Memory B cell (primary cell): ENCODE measurements around the gene PIK3R2.
"Not testable (repeated sequence)": the region's sequence is repeated elsewhere in the genome, so short reads cannot be mapped to it uniquely, and the experiment has no call there.

Experiments used
- ATAC-seq: fragments of 150-1000 bp; cut with Tn5 transposase; 2 replicates; pipeline ENCODE4 v1.10.0; 2021; ENCODE audit warnings: low read depth, mild to moderate bottlenecking, moderate library complexity
- DNase-seq, 2 donors: peaks; one replicate each; pipeline ENCODE4 v3.0.0; 2022; ENCODE audit warnings: low spot score in 2 of 2
- H3K27ac Mint-ChIP-seq: one replicate; pipeline ENCODE4 v1.8.0; 2022; ENCODE audit warnings: mild to moderate bottlenecking, moderate library complexity, mixed read lengths
- H3K27me3 Mint-ChIP-seq: one replicate; pipeline ENCODE4 v1.8.0; 2022; ENCODE audit warnings: mixed read lengths
- H3K36me3 Mint-ChIP-seq: one replicate; pipeline ENCODE4 v1.8.0; 2022; ENCODE audit warnings: mild to moderate bottlenecking, mixed read lengths
- H3K4me1 Mint-ChIP-seq: one replicate; pipeline ENCODE4 v1.8.0; 2022; ENCODE audit warnings: mixed read lengths
- H3K4me3 Mint-ChIP-seq: one replicate; pipeline ENCODE4 v1.8.0; 2022; ENCODE audit warnings: mild to moderate bottlenecking, moderate library complexity, mixed read lengths
- H3K9me3 Mint-ChIP-seq: one replicate; pipeline ENCODE4 v1.8.0; 2022; ENCODE audit warnings: mixed read lengths

PIK3R2 gene

DNA sequence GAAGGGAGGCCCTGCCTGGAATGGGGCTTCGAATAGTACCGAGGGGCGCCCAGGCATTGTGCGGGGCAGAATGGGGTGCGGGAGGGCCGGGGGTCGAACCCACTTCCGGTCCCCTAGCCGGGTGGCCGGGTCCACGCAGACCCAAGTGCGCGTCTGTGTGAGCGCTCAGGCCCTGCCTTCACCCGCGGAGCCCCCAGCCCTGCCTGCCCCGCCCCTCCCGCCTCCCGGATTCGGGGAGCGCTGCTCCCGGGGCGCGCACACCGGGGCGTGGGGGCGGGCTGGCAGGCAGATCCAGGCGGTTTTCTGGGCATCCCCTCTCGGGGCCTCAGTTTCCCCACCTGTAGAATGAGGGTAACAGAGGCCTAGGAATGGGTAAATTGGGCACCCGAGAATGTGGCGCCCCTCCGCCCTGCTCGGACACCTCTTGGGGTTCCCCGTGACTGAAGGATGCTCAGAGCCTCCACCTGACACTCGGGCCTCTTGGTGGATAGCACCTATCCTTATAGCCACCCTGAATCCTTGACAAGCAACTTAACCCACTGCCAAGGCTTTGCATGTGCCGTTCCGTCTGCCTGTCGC lies 682 bp downstream of the PIK3R2 start:
- peak overlapping the region; percentile 88 for H3K4me3 Mint-ChIP-seq
- no peaks in the 10 kb centered on the region for H3K27me3 Mint-ChIP-seq
- H3K27ac Mint-ChIP-seq: no peak overlapping the region
- H3K36me3 Mint-ChIP-seq: no peaks in the 10 kb centered on the region
- no peaks in the 10 kb centered on the region for H3K9me3 Mint-ChIP-seq
- H3K4me1 Mint-ChIP-seq: peaks cover 20% of the 10 kb centered on the region
- DNase-seq (peak in 1 of 2 donors; percentile 30), ATAC-seq (no peak)

DNA sequence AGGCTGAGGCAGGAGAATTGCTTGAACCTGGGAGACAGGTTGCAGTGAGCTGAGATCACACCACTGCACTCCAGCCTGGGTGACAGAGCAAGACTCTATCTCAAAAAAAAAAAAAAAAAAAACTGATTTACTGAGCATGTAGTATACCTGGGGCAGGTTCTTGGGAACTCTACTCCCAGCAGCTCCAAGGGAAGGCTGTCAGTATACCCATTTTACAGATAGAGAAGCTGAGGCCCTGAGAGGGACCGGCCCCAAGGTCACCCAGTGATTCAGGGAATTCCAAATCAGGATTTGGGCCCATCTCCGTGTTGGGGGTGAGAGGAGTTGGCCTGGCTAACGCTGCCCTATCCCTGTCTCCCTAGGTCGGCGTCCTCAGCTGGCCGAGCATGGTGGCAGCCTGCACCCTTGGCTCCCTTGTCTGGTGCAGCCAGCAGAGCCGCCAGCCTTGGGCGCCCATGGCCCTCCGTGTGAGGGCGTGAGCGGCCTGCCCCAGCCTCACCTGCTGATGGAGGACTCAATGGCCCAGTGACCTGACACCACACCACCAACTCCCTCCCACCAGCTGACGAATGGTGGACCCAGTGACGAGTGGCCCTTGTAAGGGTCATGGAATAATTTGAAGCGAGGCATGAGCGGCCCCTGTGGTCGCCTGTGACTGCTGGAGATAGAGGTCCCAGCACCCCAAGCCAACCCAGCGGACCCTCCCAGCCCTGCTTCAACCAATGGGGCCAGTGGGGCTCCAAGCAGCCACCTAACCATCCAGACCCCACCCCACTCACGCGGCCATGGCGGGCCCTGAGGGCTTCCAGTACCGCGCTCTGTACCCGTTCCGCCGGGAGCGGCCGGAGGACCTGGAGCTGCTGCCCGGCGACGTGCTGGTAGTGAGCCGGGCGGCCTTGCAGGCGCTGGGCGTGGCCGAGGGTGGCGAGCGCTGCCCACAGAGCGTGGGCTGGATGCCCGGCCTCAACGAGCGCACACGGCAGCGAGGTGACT lies 2.4 kb downstream of the PIK3R2 start:
- Mint-ChIP-seq H3K9me3 (no peaks in the 10 kb centered on the region), H3K4me1 (peaks cover 21% of the 10 kb centered on the region), H3K4me3 (no peak overlapping the region), H3K27me3 (no peaks in the 10 kb centered on the region), H3K36me3 (no peaks in the 10 kb centered on the region), H3K27ac (no peak overlapping the region)
- DNase-seq: no peak
- no peak for ATAC-seq

GRCh38 chr19:18156268-18156667 lies 3.3 kb downstream of the PIK3R2 start:
- H3K27me3 Mint-ChIP-seq: no peaks in the 10 kb centered on the region
- H3K4me3 Mint-ChIP-seq: no peak overlapping the region

GRCh38 chr19:18156841-18157464 lies 4.0 kb downstream of the PIK3R2 start:
- no peak overlapping the region for H3K27ac Mint-ChIP-seq
- peaks cover 22% of the 10 kb centered on the region for H3K4me1 Mint-ChIP-seq
- H3K4me3 Mint-ChIP-seq: no peak overlapping the region
- no peaks in the 10 kb centered on the region for H3K36me3 Mint-ChIP-seq
- DNase-seq: no peak
- no peaks in the 10 kb centered on the region for H3K9me3 Mint-ChIP-seq
- no peaks in the 10 kb centered on the region for H3K27me3 Mint-ChIP-seq
- no peak for ATAC-seq

More at GRCh38 chr19:18156268-18156667, 3.3 kb downstream of the PIK3R2 start:
- H3K4me1 Mint-ChIP-seq: peaks cover 25% of the 10 kb centered on the region
- H3K9me3 Mint-ChIP-seq: no peaks in the 10 kb centered on the region
- no peaks in the 10 kb centered on the region for H3K36me3 Mint-ChIP-seq
- no peak overlapping the region for H3K27ac Mint-ChIP-seq
- ATAC-seq: no peak
- no peak for DNase-seq

GRCh38 chr19:18157465-18158063 lies 4.6 kb downstream of the PIK3R2 start:
- ATAC-seq: no peak
- DNase-seq: no peak
- Mint-ChIP-seq H3K4me1 (peaks cover 20% of the 10 kb centered on the region), H3K36me3 (no peaks in the 10 kb centered on the region), H3K9me3 (no peaks in the 10 kb centered on the region), H3K4me3 (no peak overlapping the region), H3K27me3 (no peaks in the 10 kb centered on the region), H3K27ac (no peak overlapping the region)

DNA sequence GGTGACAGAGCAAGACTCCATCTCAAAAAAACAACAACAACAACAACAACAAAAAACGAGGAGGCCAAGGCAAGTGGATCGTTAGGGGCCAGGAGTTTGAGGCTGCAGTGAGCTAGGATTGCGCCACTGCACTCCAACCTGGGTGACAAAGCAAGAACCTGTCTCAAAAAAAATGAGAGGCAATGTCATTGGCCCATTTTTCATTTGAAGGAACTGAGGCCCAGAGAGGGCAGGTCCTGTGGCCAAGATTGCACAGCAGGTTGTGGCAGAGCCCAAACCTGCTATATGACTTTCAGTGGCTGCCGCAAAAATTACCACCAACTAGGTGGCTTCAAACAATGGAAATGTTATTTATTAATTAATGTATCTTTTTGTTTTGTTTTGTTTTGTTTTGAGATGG lies 5.5 kb downstream of the PIK3R2 start:
- ATAC-seq (no peak), DNase-seq (no peak)
- H3K27ac Mint-ChIP-seq: no peak overlapping the region
- H3K36me3 Mint-ChIP-seq: peaks cover 2% of the 10 kb centered on the region
- no peaks in the 10 kb centered on the region for H3K27me3 Mint-ChIP-seq
- no peaks in the 10 kb centered on the region for H3K9me3 Mint-ChIP-seq
- no peak overlapping the region for H3K4me3 Mint-ChIP-seq
- H3K4me1 Mint-ChIP-seq: peaks cover 20% of the 10 kb centered on the region

DNA sequence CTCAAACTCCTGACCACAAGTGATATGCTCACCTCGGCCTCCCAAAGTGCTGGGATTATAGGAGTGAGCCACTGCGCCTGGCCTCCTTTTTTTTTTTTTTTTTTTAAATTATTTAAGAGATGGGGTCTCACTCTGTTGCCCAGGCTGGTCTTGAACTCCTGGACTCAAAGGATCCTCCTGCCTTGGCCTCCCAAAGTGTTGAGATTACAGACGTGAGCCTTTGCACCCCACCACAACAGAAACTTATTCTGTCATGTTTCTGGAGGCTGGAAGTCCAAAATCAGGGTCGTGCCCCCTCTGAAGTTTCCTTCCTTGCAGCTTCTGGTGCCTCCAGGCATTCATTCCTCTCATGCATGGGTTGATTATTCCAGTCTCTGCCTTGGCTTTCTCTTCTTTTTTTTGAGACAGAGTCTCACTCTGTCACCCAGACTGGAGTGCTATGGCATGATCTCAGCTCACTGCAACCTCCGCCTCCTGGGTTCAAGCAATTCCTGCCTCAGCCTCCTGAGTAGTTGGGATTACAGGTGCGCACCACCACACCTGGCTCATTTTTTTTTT lies 6.2 kb downstream of the PIK3R2 start:
- H3K9me3 Mint-ChIP-seq, DNase-seq, H3K36me3 Mint-ChIP-seq, H3K27ac Mint-ChIP-seq, H3K27me3 Mint-ChIP-seq, H3K4me3 Mint-ChIP-seq, ATAC-seq: not testable (repeated sequence)
- peaks cover 16% of the 10 kb centered on the region for H3K4me1 Mint-ChIP-seq

GRCh38 chr19:18159810-18160209 lies 6.8 kb downstream of the PIK3R2 start:
- Mint-ChIP-seq H3K27ac (no peak overlapping the region), H3K9me3 (no peaks in the 10 kb centered on the region)

GRCh38 chr19:18160493-18160970 lies 7.6 kb downstream of the PIK3R2 start:
- ATAC-seq (no peak), DNase-seq (no peak)
- Mint-ChIP-seq H3K9me3 (no peaks in the 10 kb centered on the region), H3K36me3 (peaks cover 3% of the 10 kb centered on the region), H3K4me3 (peak overlapping the region; percentile 74), H3K27ac (no peak overlapping the region), H3K4me1 (peaks cover 11% of the 10 kb centered on the region), H3K27me3 (no peaks in the 10 kb centered on the region)

More at GRCh38 chr19:18159810-18160209, 6.8 kb downstream of the PIK3R2 start:
- no peak for DNase-seq
- Mint-ChIP-seq H3K4me1 (peaks cover 11% of the 10 kb centered on the region), H3K36me3 (peaks cover 2% of the 10 kb centered on the region), H3K27me3 (no peaks in the 10 kb centered on the region), H3K4me3 (no peak overlapping the region)
- ATAC-seq: no peak

DNA sequence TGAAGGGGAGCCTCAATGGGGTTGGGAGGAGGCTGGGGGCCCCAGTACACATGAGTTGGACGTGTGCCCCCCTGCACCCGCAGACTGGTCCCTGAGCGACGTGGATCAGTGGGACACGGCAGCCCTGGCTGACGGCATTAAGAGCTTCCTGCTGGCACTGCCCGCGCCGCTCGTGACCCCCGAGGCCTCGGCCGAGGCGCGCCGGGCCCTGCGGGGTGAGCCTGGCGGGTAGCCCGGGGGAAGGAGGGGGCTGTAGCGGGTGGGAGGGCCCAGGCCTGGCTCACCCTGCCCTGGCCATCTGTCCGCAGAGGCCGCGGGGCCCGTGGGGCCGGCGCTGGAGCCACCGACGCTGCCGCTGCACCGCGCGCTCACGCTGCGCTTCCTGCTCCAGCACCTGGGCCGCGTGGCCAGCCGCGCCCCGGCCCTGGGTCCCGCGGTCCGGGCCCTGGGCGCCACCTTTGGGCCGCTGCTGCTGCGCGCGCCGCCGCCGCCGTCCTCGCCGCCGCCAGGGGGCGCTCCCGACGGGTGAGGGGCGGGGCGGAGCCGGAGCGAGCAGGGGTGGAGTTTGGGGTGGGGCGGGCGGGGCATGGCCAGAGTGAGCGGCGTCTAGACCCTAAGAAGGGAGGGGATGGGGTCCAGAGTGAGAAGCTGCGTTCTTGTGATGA lies 8.1 kb downstream of the PIK3R2 start:
- peak; percentile 94 for ATAC-seq
- Mint-ChIP-seq H3K36me3 (peaks cover 8% of the 10 kb centered on the region), H3K27ac (no peak overlapping the region), H3K27me3 (no peaks in the 10 kb centered on the region), H3K4me3 (peak overlapping the region; percentile 74), H3K4me1 (peaks cover 13% of the 10 kb centered on the region), H3K9me3 (no peaks in the 10 kb centered on the region)
- DNase-seq: peak; percentile 91 to 95

DNA sequence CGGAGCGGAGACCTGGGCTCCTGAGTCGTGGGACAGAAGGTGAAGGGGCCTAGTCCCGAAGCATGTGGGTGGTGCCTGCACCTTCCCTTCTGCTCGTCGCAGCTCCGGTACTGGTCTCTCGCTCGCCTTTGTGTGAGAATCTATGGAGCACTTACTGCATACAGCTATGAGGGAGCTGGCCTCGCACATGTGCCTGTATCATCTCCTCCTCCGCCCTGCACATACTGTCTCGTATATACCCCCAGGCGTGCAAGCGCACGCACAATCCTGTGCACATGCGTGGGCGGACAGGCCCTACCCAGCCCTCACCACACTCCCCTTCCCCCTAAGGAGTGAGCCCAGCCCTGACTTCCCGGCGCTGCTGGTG lies 8.7 kb downstream of the PIK3R2 start:
- H3K9me3 Mint-ChIP-seq: no peaks in the 10 kb centered on the region
- H3K4me3 Mint-ChIP-seq: peak overlapping the region; percentile 21
- DNase-seq: no peak
- no peaks in the 10 kb centered on the region for H3K27me3 Mint-ChIP-seq
- peaks cover 7% of the 10 kb centered on the region for H3K4me1 Mint-ChIP-seq
- peaks cover 9% of the 10 kb centered on the region for H3K36me3 Mint-ChIP-seq
- peak overlapping the region; percentile 80 for H3K27ac Mint-ChIP-seq
- peak; percentile 6 for ATAC-seq

GRCh38 chr19:18164072-18164471 lies 11.1 kb downstream of the PIK3R2 start:
- H3K9me3 Mint-ChIP-seq: no peaks in the 10 kb centered on the region
- H3K27ac Mint-ChIP-seq: no peak overlapping the region
- no peak for ATAC-seq
- no peak for DNase-seq
- H3K4me1 Mint-ChIP-seq: peaks cover 14% of the 10 kb centered on the region
- H3K4me3 Mint-ChIP-seq: no peak overlapping the region
- H3K27me3 Mint-ChIP-seq: no peaks in the 10 kb centered on the region
- H3K36me3 Mint-ChIP-seq: peaks cover 12% of the 10 kb centered on the region

DNA sequence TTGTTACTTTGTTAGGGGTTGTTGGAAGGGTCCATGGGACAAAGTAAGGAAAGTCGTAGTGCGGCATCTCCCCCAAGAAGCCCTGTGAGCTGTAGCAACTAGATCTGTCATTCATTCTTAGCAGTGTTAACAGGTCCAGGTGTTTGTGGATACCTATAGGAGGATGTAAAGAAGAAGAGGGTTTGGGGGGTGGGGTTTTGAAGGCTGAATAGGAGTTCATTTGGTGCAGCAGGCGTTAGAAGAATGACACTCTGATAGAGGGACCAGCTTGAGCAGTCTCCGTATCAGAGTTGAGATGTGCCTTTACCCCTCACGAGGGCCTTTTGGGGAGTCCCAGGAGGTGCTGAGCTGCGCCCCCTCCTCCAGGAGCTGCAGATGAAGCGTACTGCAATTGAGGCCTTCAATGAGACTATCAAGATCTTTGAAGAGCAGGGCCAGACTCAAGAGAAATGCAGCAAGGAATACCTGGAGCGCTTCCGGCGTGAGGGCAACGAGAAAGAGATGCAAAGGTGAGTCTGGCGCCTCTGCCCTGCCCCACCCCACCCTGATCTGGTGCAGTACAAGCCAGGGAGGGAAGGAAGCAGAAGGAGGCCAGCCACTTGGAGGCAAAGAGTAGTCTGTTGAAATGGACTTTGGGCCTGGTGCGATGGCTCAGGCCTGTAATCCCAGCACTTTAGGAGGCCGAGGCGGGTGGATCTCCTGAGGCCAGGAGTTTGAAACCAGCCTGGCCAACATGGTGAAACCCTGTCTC lies 13.0 kb downstream of the PIK3R2 start:
- Mint-ChIP-seq H3K9me3 (no peaks in the 10 kb centered on the region), H3K4me3 (no peak overlapping the region)

More for the DNA sequence above, 13.0 kb downstream of the PIK3R2 start:
- peak overlapping the region; percentile 37 for H3K27ac Mint-ChIP-seq
- DNase-seq (no peak), ATAC-seq (no peak)
- peaks cover 25% of the 10 kb centered on the region for H3K4me1 Mint-ChIP-seq
- no peaks in the 10 kb centered on the region for H3K27me3 Mint-ChIP-seq
- H3K36me3 Mint-ChIP-seq: peaks cover 15% of the 10 kb centered on the region
